Smooth muscle cell (in vitro differentiated cells): ENCODE results near the gene PITPNB. TPM values are rescaled to one million over a fixed set of nuclear protein-coding genes. Genes with fewer than 3 reads are reported as not detected.

ENCODE experiments used
- DNase-seq: peaks from one replicate; lab custom pipeline; 2025; ENCODE audit not compliant: unreplicated experiment; lab: John Stamatoyannopoulos, UW
- H2AFZ ChIP-seq: fragments of 200-600 bp; sonication (generic); 2 replicates; pipeline ENCODE4 v1.6.0; 2016; ENCODE audit warnings: antibody characterized with exemption, low read depth, mild to moderate bottlenecking
- H3F3A ChIP-seq: fragments of 200-600 bp; sonication (generic); 2 replicates; pipeline ENCODE4 v1.6.0; 2017; ENCODE audit warnings: antibody characterized with exemption, low read depth
- H3K27ac ChIP-seq: fragments of 200-600 bp; sonication (generic); 2 replicates; pipeline ENCODE4 v1.5.1; 2016; ENCODE audit warnings: low read depth, mild to moderate bottlenecking
- H3K27me3 ChIP-seq: fragments of 200-600 bp; sonication (generic); 2 replicates; pipeline ENCODE4 v1.6.1; 2016; ENCODE audit warnings: low read depth, mild to moderate bottlenecking
- H3K36me3 ChIP-seq: fragments of 200-600 bp; sonication (generic); 2 replicates; pipeline ENCODE4 v1.5.1; 2016; ENCODE audit warnings: low read depth
- H3K4me1 ChIP-seq: fragments of 200-600 bp; sonication (generic); 2 replicates; pipeline ENCODE4 v1.5.1; 2016; ENCODE audit warnings: low read depth
- H3K4me2 ChIP-seq: fragments of 200-600 bp; sonication (generic); 2 replicates; pipeline ENCODE4 v1.6.0; 2016; ENCODE audit warnings: mild to moderate bottlenecking
- H3K4me3 ChIP-seq: fragments of 200-600 bp; sonication (generic); 2 replicates; pipeline ENCODE4 v1.5.1; 2016; ENCODE audit warnings: mild to moderate bottlenecking
- H3K79me2 ChIP-seq: fragments of 200-600 bp; sonication (generic); 2 replicates; pipeline ENCODE4 v1.6.0; 2016; ENCODE audit warnings: low read depth, mild to moderate bottlenecking
- H3K9ac ChIP-seq: fragments of 200-600 bp; sonication (generic); 2 replicates; pipeline ENCODE4 v1.6.0; 2016; ENCODE audit warnings: low read depth
- H3K9me3 ChIP-seq: fragments of 200-600 bp; sonication (generic); replicated peaks from 2 replicates; pipeline ENCODE4 v1.5.1; 2016; ENCODE audit warnings: low read depth
- H4K20me1 ChIP-seq: fragments of 200-600 bp; sonication (generic); 2 replicates; pipeline ENCODE4 v1.6.0; 2016; ENCODE audit warnings: low read depth
- CTCF ChIP-seq: fragments of 200-600 bp; sonication (generic); IDR thresholded peaks from 2 replicates; pipeline ENCODE4 v1.5.1; 2017; ENCODE audit warnings: borderline replicate concordance, mild to moderate bottlenecking, antibody characterized with exemption; ENCODE audit not compliant: insufficient read depth, poor library complexity, severe bottlenecking
- WGBS: methylation state at CpG from one replicate; pipeline ENCODE4 v1.1.7; 2016; ENCODE audit warnings: low lambda C conversion rate; 5-methylcytosine and 5-hydroxymethylcytosine counted together
- polyA plus RNA-seq: library from polyadenylated mRNA; unstranded; fragments of >200 nt; fragmentation: Nextera tagmentation; extraction: Ambion mirVana; gene quantifications from 2 replicates; pipeline ENCODE4 v1.2.1, GENCODE V29; 2016
- total RNA-seq: library from RNA; depleted of rRNA; stranded (reverse); fragments of >200 nt; gene quantifications from 2 replicates; pipeline ENCODE4 v1.2.3, GENCODE V29; 2014

PITPNB gene
- total and polyA plus RNA-seq, 2 experiments from 2014 or later, result 37.8 to 47.0 TPM

- Histone ChIP-seq H3K9ac (no peak overlapping the region), H3K27me3 (no peaks in the 10 kb centered on the region), H3K4me3 (no peak overlapping the region), H4K20me1 (peaks cover 89% of the 10 kb centered on the region), H2AFZ (no peak overlapping the region), H3K4me1 (peaks cover 30% of the 10 kb centered on the region), H3K27ac (peak overlapping the region; percentile 96), H3K79me2 (peaks cover 97% of the 10 kb centered on the region), H3F3A (peaks cover 15% of the 10 kb centered on the region), H3K9me3 (no peaks in the 10 kb centered on the region), H3K4me2 (no peak overlapping the region), H3K36me3 (peaks cover 14% of the 10 kb centered on the region)
- DNase-seq, result no peak
- TF ChIP-seq CTCF, result no peak
Measured at GRCh38 chr22:27912101-27912500, 7.0 kb downstream of the PITPNB start.

DNA sequence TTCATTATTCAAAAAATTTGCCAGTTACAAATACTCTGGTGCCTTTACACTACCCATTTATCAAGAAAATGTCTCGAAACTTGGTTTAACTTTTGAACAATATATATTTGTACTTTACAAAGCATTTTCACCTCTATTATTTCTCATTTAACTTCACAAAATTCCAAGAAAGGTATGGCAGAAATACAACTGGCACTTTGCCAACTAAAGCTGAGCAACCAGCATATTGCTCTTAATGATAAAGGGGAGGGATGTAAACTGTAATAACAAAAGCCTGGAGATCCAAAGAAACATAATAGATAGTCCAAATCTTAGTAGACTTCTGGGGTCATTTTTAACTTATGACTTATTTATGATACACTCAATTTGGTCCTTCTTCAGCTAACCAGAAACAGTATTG lies 7.7 kb downstream of the PITPNB start:
- DNase-seq, result no peak
- Histone ChIP-seq H3F3A (peaks cover 15% of the 10 kb centered on the region), H4K20me1 (peaks cover 89% of the 10 kb centered on the region), H2AFZ (no peak overlapping the region), H3K27ac (no peak overlapping the region), H3K4me3 (no peak overlapping the region), H3K9me3 (no peaks in the 10 kb centered on the region), H3K79me2 (peaks cover 97% of the 10 kb centered on the region), H3K9ac (no peak overlapping the region), H3K27me3 (no peaks in the 10 kb centered on the region), H3K4me2 (no peak overlapping the region), H3K4me1 (peaks cover 30% of the 10 kb centered on the region), H3K36me3 (peaks cover 14% of the 10 kb centered on the region)
- 97% methylated on average over 1 of the region's 1 CpG for WGBS
- TF ChIP-seq CTCF, result no peak

DNA sequence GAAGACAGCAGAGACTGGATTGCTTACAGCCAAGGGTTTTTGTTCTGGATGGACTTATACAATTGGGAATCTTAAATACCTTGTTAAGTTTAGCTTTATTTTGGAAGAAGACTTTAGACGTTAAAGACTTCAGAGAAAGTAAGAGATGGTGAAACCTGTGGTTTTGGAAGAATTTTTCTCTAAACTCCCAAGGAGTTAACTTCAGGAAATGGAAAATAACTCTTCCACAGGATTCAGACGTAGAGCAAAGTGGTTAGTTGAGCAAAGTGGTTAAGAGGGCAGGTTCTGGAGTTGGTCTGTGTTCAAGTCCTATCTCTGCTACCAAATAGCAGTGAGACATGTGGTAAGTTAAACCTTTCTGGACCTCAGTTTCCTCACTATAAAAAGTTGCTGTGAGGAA lies 12.8 kb downstream of the PITPNB start:
- 18% methylated on average over 2 of the region's 2 CpGs for WGBS
- no peak overlapping the region for H3K4me2 ChIP-seq
- no peaks in the 10 kb centered on the region for H3K9me3 ChIP-seq
- no peak overlapping the region for H2AFZ ChIP-seq
- peaks cover 88% of the 10 kb centered on the region for H4K20me1 ChIP-seq
- TF ChIP-seq CTCF, result no peak
- H3K4me1 ChIP-seq, result no peaks in the 10 kb centered on the region
- H3K36me3 ChIP-seq, result peaks cover 14% of the 10 kb centered on the region
- no peak for DNase-seq
- peak overlapping the region; percentile 24 for H3K27ac ChIP-seq
- H3K9ac ChIP-seq, result no peak overlapping the region
- H3K4me3 ChIP-seq, result no peak overlapping the region
- peaks cover 100% of the 10 kb centered on the region for H3K79me2 ChIP-seq
- no peaks in the 10 kb centered on the region for H3K27me3 ChIP-seq
- H3F3A ChIP-seq, result peaks cover 7% of the 10 kb centered on the region

- Histone ChIP-seq H3K79me2 (peaks cover 100% of the 10 kb centered on the region), H4K20me1 (peaks cover 88% of the 10 kb centered on the region), H3K36me3 (peaks cover 13% of the 10 kb centered on the region), H3K4me2 (no peak overlapping the region), H3K9me3 (no peaks in the 10 kb centered on the region), H2AFZ (no peak overlapping the region), H3F3A (peaks cover 7% of the 10 kb centered on the region), H3K27me3 (no peaks in the 10 kb centered on the region), H3K4me1 (no peaks in the 10 kb centered on the region), H3K4me3 (no peak overlapping the region), H3K27ac (peak overlapping the region; percentile 9), H3K9ac (no peak overlapping the region)
- 82% methylated on average over 4 of the region's 4 CpGs for WGBS
- no peak for TF ChIP-seq CTCF
- no peak for DNase-seq
Measured at GRCh38 chr22:27905653-27906052, 13.4 kb downstream of the PITPNB start.
